IMR-90 (cell line): ENCODE results near the gene AGFG1. TPM values are rescaled to one million over a fixed set of nuclear protein-coding genes. Genes with fewer than 3 reads are reported as not detected.

Experiments
- ATAC-seq: fragments of 200-7000 bp; cut with Tn5 transposase; 2 replicates; pipeline ENCODE4 v1.9.1; 2020; ENCODE audit warnings: low read depth, mild to moderate bottlenecking, moderate library complexity
- BruUV-seq: library from RNA; stranded (reverse); fragments of 400-500 nt; replicated peaks from 2 replicates; lab custom pipeline; 2021; lab: Mats Ljungman, UMichigan
- CTCF ChIA-PET: fragments of 300-600 bp; formaldehyde crosslinking; extraction: SDS; loops from one replicate; lab custom pipeline; 2021; ENCODE audit warnings: antibody characterized with exemption; lab: Yijun Ruan, JAX
- POLR2A ChIA-PET: fragments of 300-600 bp; sonication (Branson Sonifier 250); formaldehyde crosslinking; loops from one replicate; lab custom pipeline; 2022; ENCODE audit warnings: antibody characterized with exemption; ENCODE audit not compliant: unreplicated experiment; lab: Charles Lee
- DNase-seq: peaks from one replicate; pipeline ENCODE4 v3.0.0; 2013
- H2AFZ ChIP-seq: replicated peaks from 2 replicates; pipeline ENCODE3; 2013; ENCODE audit warnings: low read length, mild to moderate bottlenecking; ENCODE audit not compliant: poor library complexity
- H2AK5ac ChIP-seq: 2 replicates; pipeline ENCODE4 v1.6.1; 2013; ENCODE audit warnings: low read depth, low read length, inconsistent platforms
- H2AK9ac ChIP-seq: replicated peaks from 2 replicates; pipeline ENCODE3; 2013; ENCODE audit warnings: mild to moderate bottlenecking, low read depth, low read length, moderate library complexity; ENCODE audit not compliant: poor library complexity
- H2BK120ac ChIP-seq: 2 replicates; pipeline ENCODE4 v1.6.1; 2013; ENCODE audit warnings: low read depth, low read length, inconsistent platforms
- H2BK15ac ChIP-seq: 3 replicates; pipeline ENCODE4 v1.6.1; 2013; ENCODE audit warnings: low read depth, low read length, inconsistent platforms
- H2BK20ac ChIP-seq: 2 replicates; pipeline ENCODE4 v1.6.1; 2013; ENCODE audit warnings: low read depth, mild to moderate bottlenecking, inconsistent platforms, low read length, moderate library complexity
- H2BK5ac ChIP-seq: 2 replicates; pipeline ENCODE4 v1.6.1; 2013; ENCODE audit warnings: mild to moderate bottlenecking, low read depth, low read length, inconsistent platforms; ENCODE audit not compliant: poor library complexity, severe bottlenecking
- H3K14ac ChIP-seq: replicated peaks from 2 replicates; pipeline ENCODE4 v1.6.1; 2013; ENCODE audit warnings: low read depth, low read length, inconsistent platforms
- H3K18ac ChIP-seq: 2 replicates; pipeline ENCODE4 v1.6.1; 2013; ENCODE audit warnings: low read depth, low read length, control low read depth
- H3K23ac ChIP-seq: 2 replicates; pipeline ENCODE4 v1.6.1; 2013; ENCODE audit warnings: low read depth, low read length, inconsistent platforms
- H3K27ac ChIP-seq: 2 replicates; pipeline ENCODE4 v1.5.1; 2013; ENCODE audit warnings: mild to moderate bottlenecking, control low read depth, low read length; ENCODE audit not compliant: insufficient read depth
- H3K27me3 ChIP-seq: 2 replicates; pipeline ENCODE4 v1.6.1; 2013; ENCODE audit warnings: low read length; ENCODE audit not compliant: control insufficient read depth, insufficient read depth
- H3K36me3 ChIP-seq: 2 replicates; pipeline ENCODE4 v1.6.1; 2013; ENCODE audit warnings: low read length, mixed read lengths; ENCODE audit not compliant: control insufficient read depth, insufficient read depth
- H3K4ac ChIP-seq: 2 replicates; pipeline ENCODE4 v1.6.1; 2013; ENCODE audit warnings: low read depth, low read length, inconsistent platforms
- H3K4me1 ChIP-seq: 2 replicates; pipeline ENCODE4 v1.6.1; 2013; ENCODE audit warnings: low read length, mixed read lengths; ENCODE audit not compliant: control insufficient read depth, insufficient read depth
- H3K4me2 ChIP-seq: 2 replicates; pipeline ENCODE4 v1.6.1; 2013; ENCODE audit warnings: low read depth, mild to moderate bottlenecking, control low read depth, low read length, moderate library complexity
- H3K4me3 ChIP-seq: 2 replicates; pipeline ENCODE4 v1.5.1; 2013; ENCODE audit warnings: low read depth, mild to moderate bottlenecking, control low read depth, low read length, moderate library complexity; ENCODE audit not compliant: insufficient read depth
- H3K56ac ChIP-seq: 2 replicates; pipeline ENCODE4 v1.6.1; 2013; ENCODE audit warnings: low read length, inconsistent platforms; ENCODE audit not compliant: insufficient read depth; ENCODE audit errors: extremely low read depth
- H3K79me1 ChIP-seq, 2 experiments: 2 replicates each; pipeline ENCODE4 v1.6.1; 2013; ENCODE audit warnings: low read length in 2 of 2, inconsistent platforms in 1 of 2, low read depth in 1 of 2
- H3K9ac ChIP-seq: 2 replicates; pipeline ENCODE4 v1.6.1; 2013; ENCODE audit warnings: low read depth, low read length, control low read depth
- H3K9me1 ChIP-seq: 2 replicates; pipeline ENCODE4 v1.6.1; 2013; ENCODE audit warnings: low read length, inconsistent platforms; ENCODE audit not compliant: insufficient read depth
- H3K9me3 ChIP-seq: 2 replicates; pipeline ENCODE4 v1.6.1; 2013; ENCODE audit warnings: low read length; ENCODE audit not compliant: control insufficient read depth, insufficient read depth
- H4K20me1 ChIP-seq: 2 replicates; pipeline ENCODE4 v1.6.1; 2013; ENCODE audit warnings: low read length, inconsistent platforms; ENCODE audit not compliant: insufficient read depth
- H4K5ac ChIP-seq: 2 replicates; pipeline ENCODE4 v1.6.1; 2013; ENCODE audit warnings: mild to moderate bottlenecking, low read depth, low read length, control low read depth
- H4K8ac ChIP-seq, 2 experiments: 2 replicates each; pipeline ENCODE4 v1.6.1; 2013; ENCODE audit warnings: low read depth in 2 of 2, low read length in 2 of 2, control low read depth in 1 of 2, inconsistent platforms in 1 of 2
- H4K91ac ChIP-seq: 2 replicates; pipeline ENCODE4 v1.6.1; 2013; ENCODE audit warnings: low read depth, low read length, inconsistent platforms; ENCODE audit not compliant: insufficient read depth
- CHD1 ChIP-seq: IDR thresholded peaks from 2 replicates; pipeline ENCODE4 v1.6.1; 2012; ENCODE audit warnings: low read depth, low read length, improper control_type of control experiment
- CTCF ChIP-seq: conservative IDR thresholded peaks from 2 replicates; pipeline ENCODE4 v1.5.1; 2012; ENCODE audit warnings: mild to moderate bottlenecking, low read depth, low read length, improper control_type of control experiment
- ELK1 ChIP-seq: fragments of 150-350 bp; IDR thresholded peaks from 2 replicates; pipeline ENCODE4 v1.6.1; 2016; ENCODE audit warnings: low read depth, mild to moderate bottlenecking, low read length, moderate library complexity, borderline replicate concordance
- FOS ChIP-seq: fragments of 150-350 bp; IDR thresholded peaks from 2 replicates; pipeline ENCODE4 v1.6.1; 2016; ENCODE audit warnings: low read depth, low read length
- MAFK ChIP-seq: IDR thresholded peaks from 2 replicates; pipeline ENCODE4 v1.6.1; 2012; ENCODE audit warnings: low read depth, low read length, improper control_type of control experiment
- MAZ ChIP-seq: IDR thresholded peaks from 2 replicates; pipeline ENCODE4 v1.6.1; 2012; ENCODE audit warnings: low read depth, mild to moderate bottlenecking, low read length, improper control_type of control experiment, moderate library complexity, borderline replicate concordance
- NFE2L2 ChIP-seq: fragments of 150-350 bp; IDR thresholded peaks from 2 replicates; pipeline ENCODE4 v1.6.1; 2016; ENCODE audit warnings: low read depth, mild to moderate bottlenecking, low read length
- POLR2A ChIP-seq: IDR thresholded peaks from 2 replicates; pipeline ENCODE4 v1.6.1; 2012; ENCODE audit warnings: mild to moderate bottlenecking, low read depth, low read length
- RCOR1 ChIP-seq: IDR thresholded peaks from 2 replicates; pipeline ENCODE4 v1.6.1; 2012; ENCODE audit warnings: mild to moderate bottlenecking, low read length, improper control_type of control experiment; ENCODE audit not compliant: insufficient replicate concordance
- SMC3 ChIP-seq: fragments of 150-350 bp; IDR thresholded peaks from 2 replicates; pipeline ENCODE4 v1.6.1; 2016; ENCODE audit warnings: low read depth, mild to moderate bottlenecking, antibody characterized with exemption, low read length, moderate library complexity
- USF2 ChIP-seq: fragments of 150-350 bp; IDR thresholded peaks from 2 replicates; pipeline ENCODE4 v1.6.1; 2017; ENCODE audit warnings: mild to moderate bottlenecking, antibody characterized with exemption, low read length, low read depth
- whole genome bisulfite sequencing, 2 experiments: methylation state at CpG; one replicate each; pipeline versions ENCODE4 v1.1.5 to v1.1.7; 2013; ENCODE audit warnings: missing lambda C conversion rate in 2 of 2; ENCODE audit not compliant: insufficient read length in 1 of 2; ENCODE audit errors: extremely low coverage in 2 of 2; 5-methylcytosine and 5-hydroxymethylcytosine counted together
- dilution Hi-C: fragments of 300-500 bp; cut with HindIII; formaldehyde crosslinking; loops from one replicate; pipeline ENCODE4 v1.14.3; 2018; ENCODE audit warnings: low sequenced_read_pairs; ENCODE audit not compliant: unreplicated experiment
- in situ Hi-C: fragments of 300-500 bp; cut with MboI; formaldehyde crosslinking; loops from 3 replicates; pipeline ENCODE4 v1.14.3; 2019; ENCODE audit warnings: low sequenced_read_pairs, inconsistent platforms, mixed read lengths
- intact Hi-C: fragments of 100-400 bp; cut with micrococcal nuclease; formaldehyde crosslinking; loops from 2 replicates; pipeline ENCODE4 v1.10.0; 2022
- polyA plus RNA-seq, 3 experiments: library from polyadenylated mRNA; depleted of rRNA; stranded (reverse); fragments of >200 nt; gene quantifications; 2 replicates each; pipeline ENCODE4 v1.2.3, GENCODE V29; 2012; ENCODE audit warnings: low replicate concordance in 1 of 3
- total RNA-seq: library from RNA; depleted of rRNA; stranded (reverse); fragments of >200 nt; gene quantifications from 2 replicates; pipeline ENCODE4 v1.2.3, GENCODE V29; 2012

Gene AGFG1
- total and polyA plus RNA-seq, 2 of the 4 experiments (the other 2 are of a cell fraction): 58.4 to 126 TPM

- no peak overlapping the region for H3K9ac ChIP-seq
- no peak overlapping the region for H2BK15ac ChIP-seq
- TF ChIP-seq NFE2L2 (no peak), POLR2A (no peak), USF2 (no peak), CTCF (no peak), CHD1 (no peak), ELK1 (no peak), RCOR1 (no peak), MAFK (no peak), SMC3 (no peak), FOS (no peak), MAZ (no peak)
- H3K9me1 ChIP-seq: peaks cover 15% of the 10 kb centered on the region
- ChIA-PET CTCF (no interaction called here), POLR2A (no interaction called here)
- no peak overlapping the region for H2BK20ac ChIP-seq
- H3K14ac ChIP-seq: no peak overlapping the region
- BruUV-seq: no TSS peak
- H4K20me1 ChIP-seq: peaks cover 82% of the 10 kb centered on the region
- no peak overlapping the region for H3K23ac ChIP-seq
- H2AFZ ChIP-seq: no peak overlapping the region
- no peak overlapping the region for H3K18ac ChIP-seq
- H3K4ac ChIP-seq: no peak overlapping the region
- H3K4me3 ChIP-seq: no peak overlapping the region
- dilution Hi-C loops: no loop called here
- H3K56ac ChIP-seq: no peak overlapping the region
- H3K36me3 ChIP-seq: no peaks in the 10 kb centered on the region
- H3K79me1 ChIP-seq: peaks cover 13 to 67% of the 10 kb centered on the region in 2 experiments
- H2BK120ac ChIP-seq: no peak overlapping the region
- intact Hi-C loops: loop anchor here (2.0 to 5.0 kb wide), 3 partner anchors 31 to 105 kb away; partner anchors contain the start of gene AGFG1
- H3K4me1 ChIP-seq: peaks cover 18% of the 10 kb centered on the region
- ATAC-seq (no peak), DNase-seq (no peak)
- WGBS, 2 experiments: no CpG with 5 or more reads among the region's 3 CpGs
- no peak overlapping the region for H2AK5ac ChIP-seq
- no peak overlapping the region for H3K27ac ChIP-seq
- H4K8ac ChIP-seq: no peak overlapping the region
- no peak overlapping the region for H4K91ac ChIP-seq
- H3K9me3 ChIP-seq: no peaks in the 10 kb centered on the region
- H3K27me3 ChIP-seq: no peaks in the 10 kb centered on the region
- no peak overlapping the region for H2AK9ac ChIP-seq
- H3K4me2 ChIP-seq: no peak overlapping the region
- no peak overlapping the region for H2BK5ac ChIP-seq
- in situ Hi-C loops: no loop called here
- no peak overlapping the region for H4K5ac ChIP-seq
These were observed 40.0 kb downstream of the AGFG1 start for GRCh38 chr2:227511955-227512354.
